Activated CD4-positive, alpha-beta T cell treated with anti-CD3 and anti-CD28 coated beads for 4 hours (primary cell): ENCODE measurements around the gene SLX4IP.

ENCODE experiments used
- DNase-seq, 2 donors: peaks; one replicate each; pipeline ENCODE4 v3.0.0-alpha.2; 2020

SLX4IP gene

DNA sequence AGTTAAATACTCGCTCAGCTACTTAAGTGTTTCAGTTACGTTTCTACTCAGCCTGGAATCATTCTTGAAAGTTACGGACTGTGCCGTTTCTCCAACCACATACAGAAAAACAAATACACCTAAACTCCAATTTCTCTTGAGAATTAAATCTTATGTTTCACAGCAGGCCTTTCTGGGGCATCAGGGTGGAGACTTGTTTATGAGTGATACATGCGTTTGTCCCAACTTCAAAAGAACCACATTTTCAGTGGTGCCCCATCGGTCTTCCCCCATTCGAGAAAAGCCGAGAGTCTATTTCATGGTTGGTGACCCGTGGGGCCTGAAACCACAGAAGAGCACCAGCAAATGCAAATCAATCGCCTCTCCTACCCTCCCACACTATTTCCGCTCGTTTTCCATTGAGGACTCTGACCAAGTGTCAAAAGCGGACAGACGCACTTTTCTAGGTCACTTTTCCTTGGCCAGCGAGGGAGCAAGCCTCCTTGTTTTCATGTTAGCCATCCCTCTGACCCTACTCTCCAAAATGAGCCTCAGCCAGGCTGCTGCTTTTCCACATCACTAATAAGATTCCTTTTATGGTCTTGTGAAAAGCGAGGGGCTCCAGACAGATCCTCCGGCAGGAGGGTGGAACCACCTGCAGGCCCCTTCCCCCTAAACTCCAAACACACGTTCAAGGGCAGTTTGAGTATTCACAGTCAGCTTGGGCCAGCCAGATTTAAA lies 235.6 kb downstream of the SLX4IP start:
- no peak for DNase-seq

- DNase-seq: no peak
These were observed 236.3 kb downstream of the SLX4IP start for GRCh38 chr20:10671221-10671918.

GRCh38 chr20:10671919-10672623 lies 237.0 kb downstream of the SLX4IP start:
- no peak for DNase-seq

- DNase-seq: no peak
These were observed 237.6 kb downstream of the SLX4IP start for GRCh38 chr20:10672624-10673127.

GRCh38 chr20:10673176-10673841 lies 238.2 kb downstream of the SLX4IP start:
- DNase-seq: no peak

- DNase-seq: peak in 1 of 2 donors; percentile 44
These were observed 239.0 kb downstream of the SLX4IP start, which contains the start of gene JAG1 for GRCh38 chr20:10673842-10674683. Gene JAG1, minus strand, starts transcription at chr20:10673999. Its CDS starts 469 bp downstream, at chr20:10673530.

- no peak for DNase-seq
These were observed 239.8 kb downstream of the SLX4IP start for GRCh38 chr20:10674684-10675449.

DNA sequence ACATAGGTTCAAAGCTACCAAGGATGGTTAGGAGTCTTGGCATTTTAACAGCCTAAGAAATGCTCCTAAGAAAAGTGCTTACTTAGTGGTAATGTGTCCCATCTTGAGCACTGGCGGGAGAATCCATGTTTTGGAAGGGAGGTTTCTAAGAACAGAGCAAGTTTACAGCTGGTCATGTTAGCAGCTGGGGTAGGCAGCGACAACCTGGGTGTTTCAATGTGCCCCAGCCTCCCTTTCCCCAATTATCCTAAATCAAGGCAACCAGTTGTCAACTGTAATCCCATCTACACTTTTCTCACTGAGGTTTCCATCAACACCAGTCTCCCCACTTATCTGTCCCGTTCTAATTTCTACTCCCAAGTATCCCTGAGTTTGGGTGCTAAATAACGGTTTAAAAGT lies 240.3 kb downstream of the SLX4IP start:
- no peak for DNase-seq

DNA sequence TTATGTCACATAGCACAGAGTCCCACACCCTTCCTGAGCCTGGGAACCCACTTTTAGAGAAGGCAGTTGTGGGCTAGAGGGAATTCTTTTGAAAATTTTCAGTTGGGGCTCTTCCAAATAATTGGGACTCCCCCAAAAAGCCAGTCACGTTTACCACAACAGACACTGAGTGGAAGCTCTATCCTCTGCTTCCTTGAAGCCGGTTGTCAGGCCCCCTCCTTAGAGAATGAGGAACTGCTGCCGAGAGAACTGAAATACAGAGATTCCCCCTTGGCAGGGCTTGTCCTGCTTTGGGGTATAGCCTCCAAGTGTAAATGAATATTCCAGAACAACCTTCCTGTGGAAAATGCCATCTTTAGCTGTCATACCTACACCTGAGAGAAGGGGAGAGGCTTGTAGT lies 241.4 kb downstream of the SLX4IP start:
- no peak for DNase-seq
